Activated CD4-positive, CD25-positive, alpha-beta regulatory T cell treated with anti-CD3 and anti-CD28 coated beads, Interleukin-2, amount 50 U/mL, for 72 hours (primary cell): ENCODE results near the gene POU6F1.

Experiments
- DNase-seq: peaks from one replicate; pipeline ENCODE4 v3.0.0; 2021

POU6F1 gene

DNA sequence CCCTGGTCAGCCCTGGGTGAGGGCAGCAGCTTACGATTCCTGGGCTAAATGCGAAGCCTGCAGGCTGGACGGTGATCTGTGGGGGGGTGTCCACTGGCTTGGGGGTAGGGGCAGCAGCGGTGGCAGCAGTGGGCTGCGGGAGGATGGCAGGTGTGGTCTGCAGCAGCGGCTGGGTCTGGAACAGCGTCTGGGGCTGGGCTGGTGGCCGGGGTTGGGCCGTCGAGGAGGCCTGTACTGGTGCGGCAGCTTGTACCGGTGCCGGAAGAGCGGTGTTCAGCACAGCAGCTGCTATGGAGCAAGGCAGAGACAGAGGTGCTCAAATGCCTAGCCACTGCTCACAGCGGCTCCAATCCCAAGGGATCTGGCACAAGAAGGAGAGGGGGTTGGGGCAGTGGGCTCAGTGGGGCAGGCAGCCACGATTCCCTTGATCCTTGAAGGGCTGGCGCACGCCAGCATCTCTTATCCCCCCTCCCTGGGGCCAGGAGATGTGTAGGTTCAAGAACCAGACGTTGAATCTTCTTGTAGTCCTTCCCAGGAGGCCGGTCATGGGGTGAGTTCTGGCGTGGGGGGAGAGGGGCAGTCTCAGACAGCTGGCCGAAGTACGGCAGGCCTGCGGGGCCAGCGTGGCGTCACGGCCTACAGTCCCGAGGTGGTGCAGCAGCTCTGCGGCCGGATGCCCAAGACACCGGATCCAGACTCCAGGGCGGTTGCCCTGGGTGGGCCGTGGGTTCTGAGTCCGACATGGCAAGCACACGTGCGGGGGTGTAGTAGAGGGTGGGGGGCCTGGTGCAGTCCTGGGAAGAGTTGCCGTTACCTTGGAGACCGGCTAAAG is 19.9 kb downstream of the POU6F1 start:
- no peak for DNase-seq

DNA sequence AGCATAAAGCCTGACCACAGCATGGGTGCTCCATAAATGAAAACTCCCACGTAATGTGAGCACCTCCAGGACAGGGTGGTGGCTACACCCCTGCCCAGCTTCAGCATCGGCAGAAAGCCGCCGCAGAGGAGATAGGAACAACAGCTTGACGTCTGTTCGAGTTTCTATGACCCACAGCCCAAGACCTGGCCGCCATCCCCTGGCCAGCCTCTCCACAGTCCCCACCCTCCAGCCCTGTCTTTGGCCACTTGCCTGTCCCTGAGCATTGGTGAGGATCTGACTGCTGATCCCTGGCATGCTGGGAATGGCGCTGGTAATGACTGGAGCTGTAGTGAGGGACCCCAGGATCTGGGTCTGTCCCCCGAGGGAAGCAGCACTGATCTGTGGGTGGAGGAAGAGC is 21.3 kb downstream of the POU6F1 start:
- DNase-seq, result no peak

DNA sequence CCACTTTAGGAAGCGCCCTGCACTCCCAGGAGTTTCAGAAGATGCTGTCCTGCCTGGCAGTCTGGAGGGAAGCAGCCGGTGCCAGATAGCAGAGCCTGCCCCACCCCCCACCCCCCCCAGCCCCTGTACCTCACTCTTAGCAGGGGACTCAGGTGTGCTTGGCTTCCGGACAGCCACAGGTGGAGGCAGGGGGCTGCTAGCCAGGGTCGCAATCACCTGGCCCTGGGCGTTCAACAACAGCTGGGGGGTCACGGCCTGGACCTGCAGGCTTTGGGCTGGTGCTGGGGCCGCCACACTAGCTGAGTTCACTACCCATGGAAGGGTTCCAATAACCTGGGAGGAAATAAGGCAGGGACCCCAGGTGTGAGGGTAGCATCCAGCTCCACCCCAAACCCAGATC is 22.0 kb downstream of the POU6F1 start:
- no peak for DNase-seq

DNA sequence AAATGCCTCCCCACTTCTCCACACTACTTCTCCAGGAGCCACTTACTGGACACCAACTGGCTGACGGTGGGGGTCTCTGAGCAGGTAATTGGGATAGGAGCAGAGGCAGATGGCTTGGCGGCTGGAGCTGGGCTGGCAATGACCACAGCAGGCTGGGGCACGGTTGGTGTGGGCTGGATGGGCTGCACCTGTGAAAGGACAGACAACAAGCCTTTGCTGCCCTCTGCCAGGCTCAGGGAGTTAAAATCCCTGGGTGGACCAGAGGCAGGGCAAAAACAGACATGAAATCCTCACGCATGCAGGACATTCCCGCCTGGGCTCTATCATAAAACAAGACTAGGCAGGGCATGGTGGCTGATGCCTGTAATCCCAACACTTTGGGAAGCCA is 25.6 kb downstream of the POU6F1 start:
- no peak for DNase-seq

DNA sequence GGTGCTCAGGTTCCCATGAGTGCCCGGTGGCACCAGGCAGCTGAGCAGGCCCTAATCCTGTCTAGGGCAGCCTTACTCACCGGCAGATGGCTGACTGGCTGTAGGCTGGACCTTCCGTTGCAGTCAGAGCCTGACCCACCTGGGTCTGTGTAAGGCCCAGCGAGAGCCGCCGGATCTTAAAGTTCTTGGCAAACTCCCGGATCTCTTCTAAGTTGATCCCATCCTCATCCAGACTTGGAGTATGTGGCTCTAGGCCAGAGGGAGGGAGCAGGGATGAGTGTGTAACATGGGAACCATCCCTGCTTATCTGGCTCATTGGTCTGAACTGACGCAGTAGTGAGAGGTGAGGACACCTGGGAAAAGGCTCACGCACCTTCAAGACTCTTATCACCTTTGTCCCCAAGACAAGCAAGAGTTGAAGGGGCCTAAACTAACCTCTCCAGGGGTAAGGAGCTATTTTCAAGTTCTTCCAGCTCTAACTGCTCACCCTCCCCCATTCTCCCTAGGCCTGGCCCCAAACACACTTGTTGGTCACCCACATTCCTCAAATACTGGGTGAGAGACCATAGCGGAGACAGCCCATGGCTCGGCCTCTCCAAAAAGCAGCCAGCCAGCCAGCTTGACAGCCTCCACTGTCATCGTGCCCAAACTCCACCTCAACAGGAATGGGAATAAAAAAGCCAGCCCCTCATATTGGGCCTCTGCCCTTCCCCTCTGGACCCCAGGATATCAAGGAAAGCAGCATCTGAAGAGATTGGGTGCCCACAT is 26.2 kb downstream of the POU6F1 start:
- no peak for DNase-seq

DNA sequence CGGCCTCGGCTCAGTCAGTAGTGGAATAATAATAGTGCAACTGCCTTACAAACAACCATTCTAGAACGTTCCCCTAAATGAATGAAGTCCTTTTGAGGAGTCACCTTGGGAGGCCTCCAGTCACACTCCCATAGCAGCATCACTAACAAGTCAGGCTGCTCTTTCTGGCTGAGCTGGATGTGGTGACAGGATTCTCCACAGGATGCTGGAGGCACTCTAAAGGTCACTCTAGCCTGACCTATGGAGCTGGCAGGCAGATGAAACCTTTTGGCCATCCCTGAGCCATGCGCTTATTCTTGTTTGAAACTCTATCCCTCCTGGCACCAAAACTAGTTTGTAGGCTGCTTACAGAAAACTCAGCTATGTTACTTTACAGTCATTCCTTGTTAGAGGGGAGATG is 27.0 kb downstream of the POU6F1 start:
- DNase-seq, result no peak

DNA sequence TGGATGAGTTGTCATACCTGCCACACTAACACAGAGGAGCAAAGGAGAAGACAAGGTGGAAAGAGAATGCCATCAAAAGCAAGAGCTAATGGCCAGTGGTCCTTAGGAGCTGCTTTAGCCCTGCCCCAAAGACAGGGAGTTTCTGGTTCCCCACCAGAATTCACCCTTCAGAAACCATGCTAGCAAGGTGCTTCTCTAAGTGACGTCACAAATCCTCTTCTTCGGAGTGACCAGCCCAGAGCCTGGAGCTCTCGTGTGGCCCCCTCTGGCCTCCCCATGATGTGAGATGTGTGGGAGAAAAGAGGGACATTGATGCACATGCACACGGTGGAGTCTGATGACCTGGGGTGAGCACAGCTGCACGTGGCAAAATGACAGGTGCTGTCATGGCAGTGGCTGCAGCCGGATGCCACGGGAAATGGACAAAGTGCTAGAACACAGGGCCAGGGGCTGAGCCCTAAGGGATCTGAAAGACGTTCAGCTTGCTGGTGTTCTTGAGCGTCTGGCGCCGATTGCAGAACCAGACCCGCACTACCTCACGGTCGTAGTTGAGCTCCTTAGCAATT is 28.0 kb downstream of the POU6F1 start:
- no peak for DNase-seq

DNA sequence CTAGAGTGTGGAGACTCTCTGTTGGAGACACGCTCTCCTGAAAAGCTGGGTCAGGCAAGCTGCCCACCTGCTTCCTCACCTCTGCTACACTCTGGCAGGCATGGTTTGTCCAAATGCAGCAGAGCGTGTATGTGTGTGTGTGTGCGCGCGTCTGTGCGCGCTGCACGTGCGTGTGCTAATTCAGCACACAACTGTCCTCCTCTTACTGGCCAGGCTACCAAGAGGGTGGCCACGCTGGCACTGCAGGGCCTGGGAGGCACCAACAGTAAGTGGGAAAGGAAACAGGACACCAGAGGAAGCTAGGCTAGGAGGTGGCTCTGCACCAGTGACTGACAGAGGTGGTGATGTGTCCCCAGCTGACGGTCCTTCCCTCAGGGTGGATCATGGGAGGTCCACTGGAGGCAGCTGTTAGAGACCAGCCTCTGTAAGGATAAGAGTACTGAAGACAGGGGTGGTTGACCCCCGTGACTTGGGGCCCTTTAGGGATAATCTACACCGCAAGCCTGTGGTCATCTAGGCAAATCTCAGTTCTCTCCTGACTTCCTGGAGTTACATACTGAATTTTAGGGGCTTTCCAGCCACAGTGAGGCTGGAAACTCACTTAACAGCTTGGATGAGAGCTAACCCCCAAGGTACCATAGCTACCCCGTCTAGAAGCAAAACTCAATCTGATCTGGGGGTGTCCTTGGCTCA is 29.4 kb downstream of the POU6F1 start:
- DNase-seq, result no peak

DNA sequence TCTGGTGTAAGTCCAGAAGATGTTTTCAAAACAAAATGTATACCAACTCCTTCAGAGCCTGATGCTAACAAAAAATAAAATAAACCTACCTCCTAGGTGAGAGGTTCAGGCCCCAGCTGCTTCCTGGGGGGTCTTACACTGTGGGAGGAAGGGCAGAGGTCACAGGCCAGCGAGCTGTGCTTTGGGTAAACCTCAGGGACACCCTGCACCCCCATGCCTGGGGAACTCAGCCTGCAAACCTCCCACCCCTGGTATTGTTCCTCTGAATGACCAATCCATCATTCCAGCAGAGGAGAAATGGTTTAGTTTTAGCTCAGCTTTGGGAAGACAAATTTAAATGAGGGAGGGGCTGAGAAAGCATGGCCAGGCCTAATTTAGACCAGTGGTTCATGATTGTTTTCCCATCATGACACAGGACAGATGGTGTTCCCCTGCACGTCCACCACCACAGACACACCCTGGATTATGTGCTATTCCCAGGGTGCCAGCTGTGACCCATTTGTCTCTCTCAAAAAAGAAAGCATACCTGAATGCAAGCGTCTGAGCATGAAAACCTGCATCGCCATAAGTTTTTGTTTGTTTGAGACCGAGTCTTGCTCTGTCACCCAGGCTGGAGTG is 30.4 kb downstream of the POU6F1 start:
- DNase-seq, result no peak

DNA sequence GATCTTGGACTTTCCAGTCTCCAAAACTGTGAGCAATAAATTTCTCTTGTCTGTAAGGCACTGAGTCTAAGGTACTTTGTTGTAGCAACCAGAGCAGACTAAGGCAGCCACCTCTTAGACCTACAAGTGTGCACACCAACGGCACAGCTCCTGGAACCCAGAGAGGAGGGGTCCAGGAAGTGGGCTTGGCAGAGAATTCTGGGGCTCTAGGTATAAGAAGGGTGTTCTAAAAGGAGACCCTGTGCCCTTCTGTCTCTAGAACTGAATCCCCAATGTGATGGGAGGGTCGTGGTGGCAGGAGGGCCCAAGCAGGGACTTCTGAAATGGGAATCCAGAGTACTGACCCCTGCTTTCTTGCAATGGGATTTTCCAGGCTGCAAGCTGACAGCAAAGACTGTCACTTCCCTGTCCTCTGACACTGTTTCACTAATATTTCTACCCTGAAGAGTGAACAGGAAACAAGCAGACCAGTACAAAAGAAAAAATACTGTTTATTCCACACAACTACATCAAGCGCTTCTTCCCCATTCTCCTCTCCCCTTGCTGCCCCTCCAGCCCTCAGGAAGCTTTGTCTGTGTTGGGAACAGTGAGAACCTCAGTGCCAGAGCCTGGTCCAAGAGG is 31.3 kb downstream of the POU6F1 start:
- DNase-seq, result no peak

DNA sequence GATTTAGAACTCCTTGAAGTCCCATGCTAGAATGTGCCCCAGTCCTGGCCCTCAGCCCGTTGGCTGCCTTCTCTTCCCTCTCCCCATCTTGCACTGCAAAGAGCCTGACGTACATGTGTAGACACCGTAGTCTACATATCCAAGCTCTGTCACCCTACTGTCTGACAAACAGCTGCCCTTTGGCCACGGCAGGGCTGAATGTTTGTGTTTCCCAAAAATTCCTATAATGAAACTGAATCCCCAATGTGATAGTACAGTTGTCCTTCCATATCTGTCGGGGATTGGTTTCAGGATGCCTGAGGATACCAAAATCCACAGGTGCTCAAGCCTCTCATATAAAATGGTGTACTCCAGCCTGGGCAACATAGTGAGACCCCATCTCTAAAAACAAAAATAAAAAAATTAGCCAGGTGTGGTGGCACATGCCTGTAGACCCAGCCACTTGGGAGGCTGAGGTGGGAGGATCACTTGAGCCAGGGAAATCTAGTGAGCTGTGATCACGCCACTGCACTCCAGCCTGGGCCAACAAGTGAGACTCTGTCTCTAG is 32.6 kb downstream of the POU6F1 start:
- DNase-seq, result no peak

DNA sequence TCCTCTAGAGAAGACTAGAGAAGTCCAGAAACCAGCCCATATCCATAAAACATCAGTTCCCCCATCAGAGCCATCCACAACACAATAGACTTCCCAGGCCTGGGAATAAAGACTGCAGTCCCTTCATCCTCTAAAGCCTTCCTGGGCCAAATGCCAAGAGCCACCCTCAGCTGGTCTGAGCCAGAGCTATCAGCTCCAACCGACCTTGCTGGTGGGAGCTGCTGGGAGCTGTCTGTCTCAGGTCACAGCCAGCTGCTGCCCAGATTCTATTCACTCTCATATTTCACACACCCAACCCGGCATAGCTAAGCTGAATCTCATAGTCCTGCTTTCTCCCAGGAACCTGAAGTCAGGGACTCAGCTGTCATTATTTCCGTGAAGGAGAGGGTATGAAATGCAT is 34.0 kb downstream of the POU6F1 start:
- no peak for DNase-seq

DNA sequence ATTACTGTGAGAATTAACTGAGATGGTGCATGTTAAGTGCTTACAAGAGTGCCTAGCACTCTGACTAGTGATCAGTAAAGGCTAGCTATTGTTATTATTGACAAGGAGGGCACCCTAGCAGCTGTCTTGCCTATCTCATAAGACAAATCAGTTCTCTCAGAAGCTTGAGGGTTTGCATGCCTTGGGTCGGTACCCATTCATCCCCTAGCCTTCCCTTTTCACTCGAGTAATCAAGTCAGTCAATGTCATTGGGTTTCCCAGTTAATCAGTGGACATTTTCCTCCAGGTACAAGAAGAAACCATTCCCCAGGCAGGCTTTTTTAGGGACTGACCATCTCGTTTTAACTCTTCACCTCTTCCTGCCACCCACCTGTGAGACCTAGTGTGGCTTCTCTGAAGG is 34.5 kb downstream of the POU6F1 start:
- DNase-seq, result no peak

DNA sequence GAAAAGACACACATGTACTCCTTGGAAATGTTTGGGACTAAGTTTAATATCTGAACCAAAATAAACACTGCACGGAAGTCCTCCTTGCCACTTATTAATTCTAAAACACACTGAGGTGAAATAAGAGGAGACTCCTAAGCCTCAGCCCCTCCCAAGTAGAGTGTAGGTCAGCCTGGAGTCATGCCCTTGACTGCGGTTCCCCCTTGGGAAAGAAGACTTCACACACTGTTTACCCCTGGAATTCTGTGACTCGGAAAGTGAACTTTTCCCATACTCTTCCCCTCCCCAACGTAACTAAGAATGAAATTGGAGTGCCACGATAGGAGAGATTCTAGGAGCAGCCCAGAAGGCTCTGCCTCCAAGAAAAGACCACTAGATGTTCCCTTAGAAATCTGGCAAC is 36.3 kb downstream of the POU6F1 start:
- no peak for DNase-seq

DNA sequence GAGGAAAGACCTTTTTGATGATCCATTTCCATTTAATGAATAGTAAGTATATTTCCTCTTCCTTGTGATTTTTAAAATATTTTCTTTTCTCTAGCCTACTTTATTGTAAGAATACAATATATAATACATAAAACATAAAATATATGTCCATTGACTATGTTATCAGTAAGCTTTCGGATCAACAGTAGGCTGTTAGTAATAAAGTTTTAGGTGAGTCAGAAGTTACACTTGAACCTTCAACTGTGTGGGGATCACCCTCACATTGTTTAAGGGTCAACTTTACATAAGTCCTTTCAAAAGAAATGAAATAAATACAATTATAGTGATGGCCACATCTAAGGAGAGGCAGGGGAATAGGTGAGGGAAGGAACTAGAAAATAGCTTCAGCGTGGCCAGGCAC is 40.0 kb downstream of the POU6F1 start:
- DNase-seq, result no peak

DNA sequence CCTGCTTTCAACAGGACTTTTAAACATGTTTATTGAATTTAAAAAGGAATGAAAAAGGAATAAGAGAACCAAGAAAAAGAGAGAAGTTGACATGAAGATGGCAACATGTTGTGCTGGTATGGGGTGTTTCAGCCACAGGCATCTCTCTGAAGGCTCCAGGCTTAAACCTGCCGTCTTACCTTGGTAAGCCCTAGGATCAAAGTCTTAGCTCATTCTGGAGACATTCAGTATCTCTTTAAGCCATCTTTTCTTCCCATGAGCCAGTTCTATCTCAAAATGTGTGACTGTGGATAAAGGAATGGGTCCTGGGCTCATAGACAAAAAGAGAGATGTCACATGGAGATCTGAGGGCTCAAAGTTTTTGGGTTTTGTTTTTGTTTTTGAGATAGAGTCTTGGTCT is 43.4 kb downstream of the POU6F1 start:
- no peak for DNase-seq

DNA sequence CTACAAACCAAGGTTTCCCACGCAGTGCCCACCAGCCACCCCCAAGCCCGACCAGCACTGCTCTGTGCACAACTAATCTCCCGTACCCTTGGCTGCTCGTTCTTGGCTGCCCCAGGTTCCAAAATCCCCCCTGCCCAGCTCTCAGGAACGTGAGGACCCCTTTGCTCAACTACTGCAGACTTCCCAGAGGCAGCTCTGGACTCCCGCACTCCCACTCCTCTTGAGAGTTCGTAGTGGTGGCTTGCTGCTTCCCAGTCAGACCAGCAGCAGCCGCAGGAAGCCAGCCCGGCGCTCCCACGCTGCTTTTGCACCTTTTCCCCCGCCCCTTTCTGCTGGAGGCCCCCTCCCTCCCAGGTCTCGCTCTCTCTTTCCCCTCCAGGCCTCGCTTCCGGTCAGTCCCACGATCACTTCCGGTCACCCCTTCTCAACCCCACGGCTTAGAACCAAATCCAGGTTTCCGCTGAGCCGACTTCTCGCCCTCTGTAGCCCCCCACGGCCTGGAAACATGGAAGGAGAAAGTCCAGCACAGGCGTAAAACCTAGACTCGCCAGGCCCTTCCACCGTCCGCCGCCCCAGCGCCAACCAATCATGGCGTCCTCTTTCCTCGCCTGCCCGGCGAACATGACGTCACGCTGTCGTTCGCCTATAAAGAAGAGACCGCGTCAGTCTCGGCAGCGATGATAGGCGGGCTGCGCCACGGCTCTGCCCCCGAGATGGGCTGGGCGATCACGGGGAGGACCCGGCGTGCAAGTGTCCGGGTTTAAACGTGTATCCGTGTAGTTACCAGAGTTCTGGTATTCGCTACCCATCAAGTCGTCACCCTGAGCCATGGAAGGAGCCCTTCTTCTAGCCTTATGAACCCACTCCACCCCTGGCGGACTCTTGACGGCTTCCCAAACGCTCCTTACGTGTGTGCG is 45.1 kb downstream of the POU6F1 start, which contains the start of gene TFCP2:
TFCP2 (minus strand) TSS at position 621 of the 917 bp plus-strand sequence. CDS start 713 bp downstream, outside the sequence.
- DNase-seq, result peak; percentile 92

DNA sequence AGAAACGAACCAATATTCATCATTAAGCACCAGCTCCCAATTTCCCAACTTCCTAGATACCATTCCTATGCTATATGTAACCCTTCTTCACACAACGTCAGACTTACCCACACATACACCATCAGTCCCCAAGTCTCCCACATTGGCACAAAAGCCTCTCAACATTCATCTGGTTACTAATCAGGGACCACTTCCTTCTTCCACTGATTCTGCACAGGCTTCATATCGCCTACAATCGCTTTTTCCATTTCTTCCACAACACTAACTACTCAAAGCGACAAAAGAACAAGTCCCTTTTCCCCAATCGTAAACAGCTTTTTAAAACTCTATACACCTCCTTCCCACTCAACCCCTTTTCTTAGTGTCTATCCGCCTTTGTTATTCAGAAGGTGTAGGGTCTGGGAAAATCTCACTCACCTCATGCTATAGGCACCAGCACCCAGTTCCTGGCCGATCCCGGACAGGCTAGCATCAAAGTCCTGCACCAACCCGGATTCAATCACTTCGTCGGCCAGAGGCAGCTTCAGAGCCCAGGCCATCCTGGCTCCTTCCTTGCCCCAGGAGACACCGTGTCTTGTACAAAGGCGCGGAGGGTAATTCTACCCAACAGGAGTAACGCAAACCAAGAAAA is 45.9 kb downstream of the POU6F1 start:
- no peak for DNase-seq

DNA sequence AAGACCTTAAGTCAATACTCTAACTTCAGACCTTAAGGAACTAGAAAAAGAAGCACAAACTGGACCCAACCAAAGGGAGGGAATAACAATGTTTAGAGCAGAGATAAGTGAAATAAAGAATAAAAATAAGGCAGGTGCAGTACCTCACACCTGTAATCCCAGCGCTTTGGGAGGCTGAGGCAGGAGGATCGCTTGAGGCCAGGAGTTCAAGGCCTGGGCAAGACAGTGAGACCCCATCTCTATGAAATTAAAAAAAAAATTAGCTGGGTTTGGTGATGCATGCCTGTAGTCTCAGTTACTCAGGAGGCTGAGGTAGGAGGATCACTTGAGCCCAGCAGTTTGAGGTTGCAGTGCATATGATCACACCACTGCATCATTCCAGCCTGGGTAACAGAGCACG is 54.1 kb downstream of the POU6F1 start:
- DNase-seq, result no peak

DNA sequence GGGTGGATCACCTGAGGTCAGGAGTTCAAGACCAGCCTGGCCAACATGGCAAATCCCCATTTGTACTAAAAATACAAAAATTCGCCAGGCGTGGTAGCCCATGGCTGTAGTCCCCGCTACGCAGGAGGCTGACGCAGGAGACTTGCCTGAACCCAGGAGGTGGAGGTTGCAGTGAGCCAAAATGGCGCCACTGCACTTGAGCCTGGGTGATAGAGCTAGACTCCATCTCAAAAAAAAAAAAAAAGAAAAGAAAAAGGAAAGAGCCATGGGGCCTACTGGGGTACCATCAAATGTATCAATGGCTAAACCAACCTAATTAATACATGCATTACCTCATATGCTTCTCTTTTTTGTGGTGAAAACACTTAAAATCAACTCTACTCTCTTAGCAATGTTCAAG is 55.6 kb downstream of the POU6F1 start:
- DNase-seq, result no peak
